PC-3 (cell line): ENCODE measurements around the gene SMPX. TPM values are rescaled to one million over a fixed set of nuclear protein-coding genes. Genes with fewer than 3 reads are reported as not detected.

ENCODE experiments used
- ATAC-seq: fragments of 200-7000 bp; cut with Tn5 transposase; 2 replicates; pipeline ENCODE4 v1.9.1; 2020; ENCODE audit warnings: mild to moderate bottlenecking, moderate library complexity
- BruUV-seq: library from RNA; stranded (reverse); fragments of 400-500 nt; replicated peaks from 2 replicates; lab custom pipeline; 2021; lab: Mats Ljungman, UMichigan
- CTCF ChIA-PET: fragments of 300-600 bp; sonication (Branson Sonifier 250); formaldehyde crosslinking; loops from one replicate; lab custom pipeline; 2022; ENCODE audit warnings: antibody characterized with exemption; lab: Charles Lee
- POLR2A ChIA-PET: fragments of 300-600 bp; sonication (Branson Sonifier 250); formaldehyde crosslinking; loops from one replicate; lab custom pipeline; 2022; ENCODE audit warnings: antibody characterized with exemption; ENCODE audit not compliant: unreplicated experiment; lab: Charles Lee
- DNase-seq: peaks from one replicate; pipeline ENCODE4 v3.0.0-alpha.2; 2015
- H2AFZ ChIP-seq: fragments of 300-600 bp; sonication (generic); 2 replicates; pipeline ENCODE4 v1.6.0; 2016; ENCODE audit warnings: antibody characterized with exemption, low read length
- H3F3A ChIP-seq: fragments of 300-600 bp; sonication (generic); one replicate; pipeline ENCODE4 v1.6.0; 2017; ENCODE audit warnings: antibody characterized with exemption, low read length, control low read depth, mild to moderate bottlenecking; ENCODE audit not compliant: unreplicated experiment
- H3K27ac ChIP-seq: fragments of 300-600 bp; sonication (generic); 2 replicates; pipeline ENCODE4 v1.5.1; 2016; ENCODE audit warnings: mild to moderate bottlenecking, low read length
- H3K27me3 ChIP-seq: fragments of 300-600 bp; sonication (generic); 2 replicates; pipeline ENCODE4 v1.6.1; 2016; ENCODE audit warnings: low read length, mixed read lengths
- H3K36me3 ChIP-seq: fragments of 300-600 bp; sonication (generic); 2 replicates; pipeline ENCODE4 v1.6.1; 2016; ENCODE audit warnings: low read depth, mixed run types, low read length, mixed read lengths
- H3K4me1 ChIP-seq: fragments of 300-600 bp; sonication (generic); 2 replicates; pipeline ENCODE4 v1.5.1; 2016; ENCODE audit warnings: low read length; ENCODE audit not compliant: insufficient read depth
- H3K4me2 ChIP-seq: fragments of 300-600 bp; sonication (generic); 2 replicates; pipeline ENCODE4 v1.6.0; 2016; ENCODE audit warnings: low read length
- H3K4me3 ChIP-seq: fragments of 300-600 bp; sonication (generic); 2 replicates; pipeline ENCODE4 v1.5.1; 2016; ENCODE audit warnings: mild to moderate bottlenecking, low read length, mixed read lengths
- H3K79me2 ChIP-seq: fragments of 300-600 bp; sonication (generic); 2 replicates; pipeline ENCODE4 v1.6.1; 2017; ENCODE audit warnings: low read length, mixed read lengths
- H3K9ac ChIP-seq: fragments of 300-600 bp; sonication (generic); 2 replicates; pipeline ENCODE4 v1.6.0; 2016; ENCODE audit warnings: mild to moderate bottlenecking, low read length
- H3K9me2 ChIP-seq: fragments of 300-600 bp; sonication (generic); replicated peaks from 2 replicates; pipeline ENCODE4 v1.6.1; 2016; ENCODE audit warnings: mixed run types, low read length, mixed read lengths
- H3K9me3 ChIP-seq: fragments of 300-600 bp; sonication (generic); 2 replicates; pipeline ENCODE4 v1.6.1; 2016; ENCODE audit warnings: low read length, mixed read lengths
- H4K20me1 ChIP-seq: fragments of 300-600 bp; sonication (generic); 2 replicates; pipeline ENCODE4 v1.6.1; 2016; ENCODE audit warnings: low read length, mixed read lengths
- CTCF ChIP-seq: fragments of 300-600 bp; sonication (generic); conservative IDR thresholded peaks from 2 replicates; pipeline ENCODE4 v1.5.1; 2017; ENCODE audit warnings: antibody characterized with exemption, low read depth, mild to moderate bottlenecking, low read length
- EZH2 ChIP-seq: fragments of 300-600 bp; sonication (generic); IDR thresholded peaks from one replicate; pipeline ENCODE4 v1.6.1; 2017; ENCODE audit warnings: antibody characterized with exemption, mild to moderate bottlenecking, low read length; ENCODE audit not compliant: unreplicated experiment
- EZH2phosphoT487 ChIP-seq: fragments of 300-600 bp; sonication (generic); IDR thresholded peaks from 2 replicates; pipeline ENCODE4 v1.6.1; 2018; ENCODE audit warnings: mild to moderate bottlenecking, antibody characterized with exemption, low read length, borderline replicate concordance
- intact Hi-C: fragments of 100-400 bp; cut with micrococcal nuclease; formaldehyde crosslinking; loops from 2 replicates; pipeline ENCODE4 v1.9.0; 2023
- total RNA-seq: library from RNA; depleted of rRNA; stranded (reverse); fragments of >200 nt; gene quantifications from 2 replicates; pipeline ENCODE4 v1.2.3, GENCODE V29; 2014

SMPX gene
- total RNA-seq, 1 experiment from 2014 or later: not detected

GRCh38 chrX:21728276-21728968 is 29.5 kb downstream of the SMPX start:
- DNase-seq (no peak), ATAC-seq (no peak)
- Histone ChIP-seq H3K9ac (no peak overlapping the region), H3K36me3 (no peaks in the 10 kb centered on the region), H3K9me3 (no peaks in the 10 kb centered on the region), H3K27ac (no peak overlapping the region), H3K4me3 (no peak overlapping the region), H4K20me1 (no peaks in the 10 kb centered on the region), H3K4me2 (no peak overlapping the region), H3K9me2 (no peaks in the 10 kb centered on the region), H3K4me1 (no peaks in the 10 kb centered on the region), H3K27me3 (no peaks in the 10 kb centered on the region), H2AFZ (no peak overlapping the region), H3K79me2 (no peaks in the 10 kb centered on the region), H3F3A (no peaks in the 10 kb centered on the region)
- no TSS peak for BruUV-seq
- no peak for TF ChIP-seq CTCF
- intact Hi-C loops: loop anchor here (5.0 to 10.0 kb wide), 2 partner anchors 104 to 249 kb away; no protein-coding TSS in a partner anchor
- CTCF ChIA-PET: no interaction called here
- POLR2A ChIA-PET: no interaction called here

GRCh38 chrX:21725916-21726315 is 32.0 kb downstream of the SMPX start:
- H3F3A ChIP-seq: no peaks in the 10 kb centered on the region
- no peak overlapping the region for H3K4me2 ChIP-seq
- no TSS peak for BruUV-seq
- H3K27ac ChIP-seq: no peak overlapping the region
- ChIA-PET CTCF (interaction anchor here (0.7 to 0.8 kb wide), 2 partner anchors 246 to 250 kb away, joined by 3 to 5 read pairs; no protein-coding TSS in a partner anchor), POLR2A (no interaction called here)
- DNase-seq: no peak
- no peak for TF ChIP-seq EZH2phosphoT487
- TF ChIP-seq CTCF: no peak
- no peaks in the 10 kb centered on the region for H3K27me3 ChIP-seq
- ATAC-seq: no peak
- no peak overlapping the region for H2AFZ ChIP-seq
- H3K79me2 ChIP-seq: no peaks in the 10 kb centered on the region
- no peaks in the 10 kb centered on the region for H4K20me1 ChIP-seq
- no peaks in the 10 kb centered on the region for H3K9me2 ChIP-seq
- no peak overlapping the region for H3K9ac ChIP-seq
- no peak overlapping the region for H3K4me3 ChIP-seq
- no peaks in the 10 kb centered on the region for H3K4me1 ChIP-seq
- no peaks in the 10 kb centered on the region for H3K9me3 ChIP-seq
- intact Hi-C loops: loop anchor here (1.0 to 10.0 kb wide), 4 partner anchors 101 to 1196 kb away; no protein-coding TSS in a partner anchor
- H3K36me3 ChIP-seq: no peaks in the 10 kb centered on the region

- Histone ChIP-seq H3K27me3 (no peaks in the 10 kb centered on the region), H3K4me3 (no peak overlapping the region), H3K9me2 (no peaks in the 10 kb centered on the region), H3K4me2 (no peak overlapping the region), H4K20me1 (no peaks in the 10 kb centered on the region), H3K4me1 (no peaks in the 10 kb centered on the region), H3K36me3 (no peaks in the 10 kb centered on the region), H2AFZ (no peak overlapping the region), H3F3A (no peaks in the 10 kb centered on the region), H3K9ac (no peak overlapping the region), H3K9me3 (no peaks in the 10 kb centered on the region), H3K27ac (no peak overlapping the region), H3K79me2 (no peaks in the 10 kb centered on the region)
- intact Hi-C loops: loop anchor here (1.0 to 10.0 kb wide), 4 partner anchors 101 to 1195 kb away; no protein-coding TSS in a partner anchor
- DNase-seq (peak; percentile 66), ATAC-seq (peak; percentile 56)
- ChIA-PET POLR2A (no interaction called here), CTCF (interaction anchor here (0.7 to 0.8 kb wide), 3 partner anchors 109 to 250 kb away, joined by 3 to 5 read pairs (median 3); no protein-coding TSS in a partner anchor)
- TF ChIP-seq EZH2 (no peak), CTCF (peak; percentile 77)
- no TSS peak for BruUV-seq
Observed at GRCh38 chrX:21725496-21725895, 32.4 kb downstream of the SMPX start.
